ENCODE results near the gene PDE11A. TPM values are rescaled to one million over a fixed set of nuclear protein-coding genes. Genes with fewer than 3 reads are reported as not detected.

Gene PDE11A
- total RNA-seq, 1 donor from 2014 or later, result 0.27 TPM

DNA sequence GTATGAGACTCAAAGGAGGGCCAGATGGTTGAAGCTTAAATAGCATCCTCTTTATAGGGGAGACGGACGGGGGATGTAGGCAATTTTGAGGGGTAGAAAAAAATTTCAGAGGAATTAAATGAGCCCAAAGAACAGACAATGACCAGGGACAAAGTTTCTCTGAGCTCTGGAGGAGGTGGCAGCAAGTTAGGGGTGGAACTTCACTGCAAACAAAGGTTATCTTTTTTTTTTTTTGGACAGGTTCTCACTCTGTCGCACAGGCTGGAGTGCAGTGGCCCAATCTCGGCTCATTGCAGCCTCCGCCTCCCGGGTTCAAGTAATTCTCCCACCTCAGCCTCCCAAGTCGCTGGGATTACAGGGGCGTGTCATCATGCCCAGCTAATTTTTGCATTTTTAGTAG, 195.6 kb downstream of the PDE11A start:
- no peak for DNase-seq
- TF ChIP-seq, protein P1, sequence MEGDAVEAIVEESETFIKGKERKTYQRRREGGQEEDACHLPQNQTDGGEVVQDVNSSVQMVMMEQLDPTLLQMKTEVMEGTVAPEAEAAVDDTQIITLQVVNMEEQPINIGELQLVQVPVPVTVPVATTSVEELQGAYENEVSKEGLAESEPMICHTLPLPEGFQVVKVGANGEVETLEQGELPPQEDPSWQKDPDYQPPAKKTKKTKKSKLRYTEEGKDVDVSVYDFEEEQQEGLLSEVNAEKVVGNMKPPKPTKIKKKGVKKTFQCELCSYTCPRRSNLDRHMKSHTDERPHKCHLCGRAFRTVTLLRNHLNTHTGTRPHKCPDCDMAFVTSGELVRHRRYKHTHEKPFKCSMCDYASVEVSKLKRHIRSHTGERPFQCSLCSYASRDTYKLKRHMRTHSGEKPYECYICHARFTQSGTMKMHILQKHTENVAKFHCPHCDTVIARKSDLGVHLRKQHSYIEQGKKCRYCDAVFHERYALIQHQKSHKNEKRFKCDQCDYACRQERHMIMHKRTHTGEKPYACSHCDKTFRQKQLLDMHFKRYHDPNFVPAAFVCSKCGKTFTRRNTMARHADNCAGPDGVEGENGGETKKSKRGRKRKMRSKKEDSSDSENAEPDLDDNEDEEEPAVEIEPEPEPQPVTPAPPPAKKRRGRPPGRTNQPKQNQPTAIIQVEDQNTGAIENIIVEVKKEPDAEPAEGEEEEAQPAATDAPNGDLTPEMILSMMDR (IDR thresholded peaks at IDR 0.05; ENCODE audit: partially characterized antibody, unreplicated experiment), result no peak
- Mint-ChIP-seq H3K27ac (ENCODE audit: unreplicated experiment) (no peak overlapping the region), H3K4me3 (ENCODE audit: unreplicated experiment) (no peak overlapping the region), H3K36me3 (ENCODE audit: unreplicated experiment) (no peaks in the 10 kb centered on the region), H3K27me3 (ENCODE audit: unreplicated experiment) (no peaks in the 10 kb centered on the region), H3K9me3 (ENCODE audit: unreplicated experiment) (no peaks in the 10 kb centered on the region), H3K4me1 (ENCODE audit: low read depth, unreplicated experiment) (peaks cover 5% of the 10 kb centered on the region)

DNA sequence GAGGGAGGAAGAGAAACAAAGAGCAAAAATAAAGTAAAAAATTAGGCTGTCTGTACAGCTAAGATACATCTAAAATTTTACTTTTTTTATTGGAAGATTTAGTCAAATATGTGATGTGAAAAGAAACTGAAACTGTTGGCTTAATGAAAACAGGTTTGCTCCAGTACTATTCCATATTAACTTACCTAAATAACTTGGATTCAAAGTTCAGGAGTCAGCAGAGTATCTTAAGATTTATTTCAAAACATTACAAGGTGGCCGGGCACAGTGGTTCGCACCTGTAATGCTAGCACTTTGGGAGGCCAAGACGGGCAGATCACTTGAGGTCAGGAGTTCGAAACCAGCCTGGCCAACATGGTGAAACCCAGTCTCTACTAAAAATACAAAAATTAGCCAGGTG, 197.9 kb downstream of the PDE11A start:
- Mint-ChIP-seq H3K4me3 (ENCODE audit: unreplicated experiment) (no peak overlapping the region), H3K9me3 (ENCODE audit: unreplicated experiment) (no peaks in the 10 kb centered on the region), H3K36me3 (ENCODE audit: unreplicated experiment) (no peaks in the 10 kb centered on the region), H3K27ac (ENCODE audit: unreplicated experiment) (no peak overlapping the region), H3K27me3 (ENCODE audit: unreplicated experiment) (no peaks in the 10 kb centered on the region), H3K4me1 (ENCODE audit: low read depth, unreplicated experiment) (peaks cover 5% of the 10 kb centered on the region)
- TF ChIP-seq, protein P1 (IDR thresholded peaks at IDR 0.05; ENCODE audit: partially characterized antibody, unreplicated experiment), result no peak
- DNase-seq, result no peak

DNA sequence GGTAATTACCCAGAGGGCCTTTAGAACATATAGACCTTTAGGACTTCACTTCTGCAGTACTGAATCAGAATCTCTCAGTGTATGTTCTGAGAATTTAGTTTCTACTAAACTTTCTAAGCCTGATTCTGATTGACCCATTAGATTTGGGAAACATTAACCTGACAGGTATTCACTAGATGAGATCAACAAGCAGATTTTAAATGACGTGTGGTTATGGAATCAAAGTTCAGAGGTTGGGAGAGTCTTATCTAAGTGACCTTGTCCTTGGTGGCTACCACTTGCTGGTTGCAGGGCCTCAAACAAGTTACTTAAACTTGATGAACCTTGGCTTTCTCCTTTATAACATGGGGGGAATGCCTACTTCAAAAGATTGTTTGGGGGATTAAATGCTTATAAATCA, 198.7 kb downstream of the PDE11A start:
- Mint-ChIP-seq H3K4me1 (ENCODE audit: low read depth, unreplicated experiment) (peaks cover 5% of the 10 kb centered on the region), H3K27ac (ENCODE audit: unreplicated experiment) (no peak overlapping the region), H3K27me3 (ENCODE audit: unreplicated experiment) (no peaks in the 10 kb centered on the region), H3K4me3 (ENCODE audit: unreplicated experiment) (no peak overlapping the region), H3K9me3 (ENCODE audit: unreplicated experiment) (no peaks in the 10 kb centered on the region), H3K36me3 (ENCODE audit: unreplicated experiment) (no peaks in the 10 kb centered on the region)
- DNase-seq, result no peak
- TF ChIP-seq, protein P1 (IDR thresholded peaks at IDR 0.05; ENCODE audit: partially characterized antibody, unreplicated experiment), result no peak

DNA sequence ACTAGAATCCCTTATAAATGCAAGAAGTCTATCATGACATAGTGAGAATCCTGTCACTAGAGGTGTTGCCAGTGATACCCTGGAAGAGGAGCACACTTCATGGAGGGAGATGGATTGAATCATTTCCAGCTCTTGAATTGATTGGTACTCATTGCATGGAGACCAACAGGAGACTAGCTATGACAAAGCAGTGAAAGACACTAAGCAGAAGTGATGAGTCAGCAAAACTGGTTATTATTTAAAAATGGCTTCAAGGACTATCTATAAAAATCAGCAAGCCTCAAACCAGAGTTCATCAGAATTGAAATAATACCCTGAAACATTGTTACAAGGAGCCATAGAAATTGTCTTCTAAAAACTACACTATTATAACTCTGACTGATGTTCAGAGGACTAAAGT, 200.3 kb downstream of the PDE11A start:
- TF ChIP-seq, protein P1 (IDR thresholded peaks at IDR 0.05; ENCODE audit: partially characterized antibody, unreplicated experiment), result no peak
- no peak for DNase-seq
- Mint-ChIP-seq H3K9me3 (ENCODE audit: unreplicated experiment) (no peaks in the 10 kb centered on the region), H3K4me3 (ENCODE audit: unreplicated experiment) (no peak overlapping the region), H3K4me1 (ENCODE audit: low read depth, unreplicated experiment) (peaks cover 2% of the 10 kb centered on the region), H3K27ac (ENCODE audit: unreplicated experiment) (no peak overlapping the region), H3K36me3 (ENCODE audit: unreplicated experiment) (no peaks in the 10 kb centered on the region), H3K27me3 (ENCODE audit: unreplicated experiment) (no peaks in the 10 kb centered on the region)

DNA sequence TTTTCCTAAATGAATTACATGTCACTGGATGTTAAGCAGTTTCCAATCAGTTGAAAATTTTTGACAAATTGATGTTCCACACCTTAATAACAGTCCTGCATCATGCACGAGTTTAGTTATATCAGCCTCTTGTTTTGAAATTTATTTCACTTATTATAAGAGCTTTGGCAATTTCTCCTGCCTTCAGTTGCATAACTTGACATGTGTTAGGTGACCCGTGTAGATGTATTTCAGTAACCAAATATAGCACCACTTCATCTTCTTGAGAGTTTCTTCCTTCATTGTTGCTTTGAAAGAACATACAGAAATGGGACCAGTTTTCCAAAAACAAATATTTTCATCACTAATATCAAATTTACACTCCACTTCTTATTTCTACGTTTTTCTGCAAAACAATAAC, 202.7 kb downstream of the PDE11A start:
- Mint-ChIP-seq H3K4me1 (ENCODE audit: low read depth, unreplicated experiment) (no peaks in the 10 kb centered on the region), H3K27me3 (ENCODE audit: unreplicated experiment) (no peaks in the 10 kb centered on the region), H3K27ac (ENCODE audit: unreplicated experiment) (no peak overlapping the region), H3K4me3 (ENCODE audit: unreplicated experiment) (no peak overlapping the region), H3K36me3 (ENCODE audit: unreplicated experiment) (no peaks in the 10 kb centered on the region), H3K9me3 (ENCODE audit: unreplicated experiment) (no peaks in the 10 kb centered on the region)
- TF ChIP-seq, protein P1 (IDR thresholded peaks at IDR 0.05; ENCODE audit: partially characterized antibody, unreplicated experiment), result no peak
- DNase-seq, result no peak
